ENCODE results near the gene MCC.
A peak's percentile ranks its signal among the peaks of the same experiment; 100 is the strongest.

Gene MCC

DNA sequence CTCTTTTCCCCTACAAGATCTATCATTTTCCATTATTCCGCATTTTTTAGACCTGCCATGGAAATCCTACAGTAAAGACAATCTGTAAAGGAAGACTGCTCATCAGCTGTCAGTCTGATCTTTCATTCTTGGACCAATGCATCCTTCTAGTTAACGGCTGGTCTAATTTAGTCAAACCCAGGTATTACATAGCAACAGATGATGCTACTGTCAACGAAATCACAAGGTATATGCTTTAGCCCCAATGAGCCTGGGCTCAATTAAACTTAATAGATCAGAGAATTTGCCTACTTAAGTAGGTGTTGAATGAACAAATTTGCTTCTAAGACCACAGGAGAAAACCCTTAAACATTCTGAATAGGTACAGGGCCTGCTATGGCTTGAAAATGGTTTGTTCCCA, 260.5 kb downstream of the MCC start:
- no peaks in the 10 kb centered on the region for H3K9me3 ChIP-seq (ENCODE audit: insufficient read depth, low read depth, low read length)
- H3K4me1 ChIP-seq (ENCODE audit: insufficient read depth, low read length), result peaks cover 30% of the 10 kb centered on the region
- H3K4me3 ChIP-seq (ENCODE audit: low read length), result no peak overlapping the region
- no peak overlapping the region for H3K9ac ChIP-seq (ENCODE audit: low read depth, low read length)
- no peak overlapping the region for H3K27ac ChIP-seq (ENCODE audit: low read length)
- no peaks in the 10 kb centered on the region for H3K27me3 ChIP-seq (ENCODE audit: insufficient read depth, low read length)
- no peaks in the 10 kb centered on the region for H3K36me3 ChIP-seq (ENCODE audit: insufficient read depth, low read depth, low read length)

GRCh38 chr5:113226116-113226736, 262.0 kb downstream of the MCC start:
- no peak overlapping the region for H3K27ac ChIP-seq (ENCODE audit: low read length)
- no peak overlapping the region for H3K9ac ChIP-seq (ENCODE audit: low read depth, low read length)
- no peak overlapping the region for H3K4me3 ChIP-seq (ENCODE audit: low read length)

DNA sequence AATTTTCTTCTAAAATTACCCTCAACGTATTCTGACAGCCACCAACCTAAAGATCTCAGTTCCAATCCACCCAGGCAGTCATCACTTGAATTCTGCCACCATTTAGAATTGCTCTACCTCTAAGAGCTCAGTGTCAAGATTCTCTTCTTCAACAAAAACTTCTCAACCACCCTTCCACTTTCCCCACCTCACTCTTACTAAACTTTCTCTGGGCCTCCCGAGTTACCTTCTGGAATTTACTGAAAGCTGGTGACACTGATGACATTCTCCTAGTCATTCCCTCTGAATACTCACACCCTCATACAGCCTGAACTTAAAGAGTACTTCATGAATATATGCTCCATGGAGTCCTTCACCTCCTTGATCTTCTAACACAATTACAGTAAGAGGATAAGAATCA, 263.0 kb downstream of the MCC start:
- H3K27ac ChIP-seq (ENCODE audit: low read length), result no peak overlapping the region
- no peak overlapping the region for H3K9ac ChIP-seq (ENCODE audit: low read depth, low read length)
- no peaks in the 10 kb centered on the region for H3K36me3 ChIP-seq (ENCODE audit: insufficient read depth, low read depth, low read length)
- no peaks in the 10 kb centered on the region for H3K9me3 ChIP-seq (ENCODE audit: insufficient read depth, low read depth, low read length)
- H3K27me3 ChIP-seq (ENCODE audit: insufficient read depth, low read length), result no peaks in the 10 kb centered on the region
- H3K4me1 ChIP-seq (ENCODE audit: insufficient read depth, low read length), result peaks cover 32% of the 10 kb centered on the region
- no peak overlapping the region for H3K4me3 ChIP-seq (ENCODE audit: low read length)

More at GRCh38 chr5:113226116-113226736, 262.0 kb downstream of the MCC start:
- Histone ChIP-seq H3K9me3 (ENCODE audit: insufficient read depth, low read depth, low read length) (no peaks in the 10 kb centered on the region), H3K4me1 (ENCODE audit: insufficient read depth, low read length) (peaks cover 32% of the 10 kb centered on the region), H3K36me3 (ENCODE audit: insufficient read depth, low read depth, low read length) (no peaks in the 10 kb centered on the region), H3K27me3 (ENCODE audit: insufficient read depth, low read length) (no peaks in the 10 kb centered on the region)

DNA sequence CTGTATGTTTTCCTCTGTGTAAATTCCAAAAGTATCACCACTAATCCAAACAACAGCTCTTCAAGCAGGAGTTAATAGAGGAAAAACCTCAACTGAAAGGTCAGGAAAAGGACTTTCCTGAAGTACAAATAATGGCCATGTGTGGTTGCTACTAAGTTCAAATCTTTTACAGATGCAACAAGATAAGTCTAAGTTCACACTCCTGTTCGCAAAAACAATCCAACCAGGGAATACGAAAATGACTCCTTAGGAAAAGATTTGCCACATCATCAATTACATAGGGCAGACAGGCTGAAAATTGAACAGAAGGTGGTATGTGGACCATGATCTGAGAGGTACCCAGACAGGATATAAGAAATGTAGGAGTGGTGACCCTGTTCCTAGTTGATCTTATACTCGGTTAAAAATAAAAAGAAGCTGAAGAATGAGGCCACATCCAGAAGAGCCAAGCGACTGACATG, 263.6 kb downstream of the MCC start:
- no peak overlapping the region for H3K9ac ChIP-seq (ENCODE audit: low read depth, low read length)
- no peaks in the 10 kb centered on the region for H3K9me3 ChIP-seq (ENCODE audit: insufficient read depth, low read depth, low read length)
- H3K4me1 ChIP-seq (ENCODE audit: insufficient read depth, low read length), result peaks cover 32% of the 10 kb centered on the region
- H3K27ac ChIP-seq (ENCODE audit: low read length), result no peak overlapping the region
- no peaks in the 10 kb centered on the region for H3K27me3 ChIP-seq (ENCODE audit: insufficient read depth, low read length)
- no peaks in the 10 kb centered on the region for H3K36me3 ChIP-seq (ENCODE audit: insufficient read depth, low read depth, low read length)
- no peak overlapping the region for H3K4me3 ChIP-seq (ENCODE audit: low read length)

GRCh38 chr5:113223831-113224604, 264.2 kb downstream of the MCC start:
- H3K9me3 ChIP-seq (ENCODE audit: insufficient read depth, low read depth, low read length), result no peaks in the 10 kb centered on the region
- H3K4me1 ChIP-seq (ENCODE audit: insufficient read depth, low read length), result peaks cover 34% of the 10 kb centered on the region
- H3K27me3 ChIP-seq (ENCODE audit: insufficient read depth, low read length), result no peaks in the 10 kb centered on the region
- no peak overlapping the region for H3K4me3 ChIP-seq (ENCODE audit: low read length)
- H3K9ac ChIP-seq (ENCODE audit: low read depth, low read length), result no peak overlapping the region
- H3K36me3 ChIP-seq (ENCODE audit: insufficient read depth, low read depth, low read length), result no peaks in the 10 kb centered on the region
- no peak overlapping the region for H3K27ac ChIP-seq (ENCODE audit: low read length)

DNA sequence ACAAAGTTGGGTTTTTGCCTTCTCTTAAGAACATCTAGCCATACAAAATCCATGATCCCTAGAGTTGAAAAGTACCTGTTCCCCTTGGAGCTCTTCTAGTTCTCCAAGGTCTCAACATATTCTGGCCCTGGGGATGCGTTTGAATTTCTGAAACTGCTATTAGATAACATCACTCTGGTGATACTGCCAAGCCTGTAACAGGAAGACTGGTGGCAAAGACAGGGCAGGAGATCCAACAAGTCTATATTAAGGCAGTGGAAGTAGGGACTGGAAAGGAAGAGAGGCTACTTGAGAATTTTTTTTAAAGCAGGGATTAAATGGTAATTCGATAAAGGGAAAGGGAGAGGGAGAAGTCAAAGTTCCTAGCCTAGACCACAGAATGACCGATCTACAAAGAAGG, 264.9 kb downstream of the MCC start:
- Histone ChIP-seq H3K9me3 (ENCODE audit: insufficient read depth, low read depth, low read length) (no peaks in the 10 kb centered on the region), H3K27me3 (ENCODE audit: insufficient read depth, low read length) (no peaks in the 10 kb centered on the region), H3K36me3 (ENCODE audit: insufficient read depth, low read depth, low read length) (no peaks in the 10 kb centered on the region), H3K9ac (ENCODE audit: low read depth, low read length) (no peak overlapping the region), H3K4me3 (ENCODE audit: low read length) (no peak overlapping the region), H3K27ac (ENCODE audit: low read length) (no peak overlapping the region), H3K4me1 (ENCODE audit: insufficient read depth, low read length) (peaks cover 41% of the 10 kb centered on the region)

GRCh38 chr5:113221294-113222176, 266.7 kb downstream of the MCC start:
- H3K9ac ChIP-seq (ENCODE audit: low read depth, low read length), result peak overlapping the region; percentile 56; the same call in 1 of the 2 replicates
- H3K36me3 ChIP-seq (ENCODE audit: insufficient read depth, low read depth, low read length), result no peaks in the 10 kb centered on the region
- peak overlapping the region; percentile 72 for H3K27ac ChIP-seq (ENCODE audit: low read length)
- H3K27me3 ChIP-seq (ENCODE audit: insufficient read depth, low read length), result no peaks in the 10 kb centered on the region
- no peaks in the 10 kb centered on the region for H3K9me3 ChIP-seq (ENCODE audit: insufficient read depth, low read depth, low read length)
- peak overlapping the region; percentile 37; the same call in 1 of the 2 replicates for H3K4me3 ChIP-seq (ENCODE audit: low read length)
- H3K4me1 ChIP-seq (ENCODE audit: insufficient read depth, low read length), result peaks cover 58% of the 10 kb centered on the region

- no peak overlapping the region for H3K27ac ChIP-seq (ENCODE audit: low read length)
- H3K36me3 ChIP-seq (ENCODE audit: insufficient read depth, low read depth, low read length), result no peaks in the 10 kb centered on the region
- H3K9me3 ChIP-seq (ENCODE audit: insufficient read depth, low read depth, low read length), result no peaks in the 10 kb centered on the region
- no peaks in the 10 kb centered on the region for H3K27me3 ChIP-seq (ENCODE audit: insufficient read depth, low read length)
- no peak overlapping the region for H3K4me3 ChIP-seq (ENCODE audit: low read length)
- peaks cover 73% of the 10 kb centered on the region for H3K4me1 ChIP-seq (ENCODE audit: insufficient read depth, low read length)
- no peak overlapping the region for H3K9ac ChIP-seq (ENCODE audit: low read depth, low read length)
Observed at GRCh38 chr5:113219695-113220094, 268.6 kb downstream of the MCC start.

DNA sequence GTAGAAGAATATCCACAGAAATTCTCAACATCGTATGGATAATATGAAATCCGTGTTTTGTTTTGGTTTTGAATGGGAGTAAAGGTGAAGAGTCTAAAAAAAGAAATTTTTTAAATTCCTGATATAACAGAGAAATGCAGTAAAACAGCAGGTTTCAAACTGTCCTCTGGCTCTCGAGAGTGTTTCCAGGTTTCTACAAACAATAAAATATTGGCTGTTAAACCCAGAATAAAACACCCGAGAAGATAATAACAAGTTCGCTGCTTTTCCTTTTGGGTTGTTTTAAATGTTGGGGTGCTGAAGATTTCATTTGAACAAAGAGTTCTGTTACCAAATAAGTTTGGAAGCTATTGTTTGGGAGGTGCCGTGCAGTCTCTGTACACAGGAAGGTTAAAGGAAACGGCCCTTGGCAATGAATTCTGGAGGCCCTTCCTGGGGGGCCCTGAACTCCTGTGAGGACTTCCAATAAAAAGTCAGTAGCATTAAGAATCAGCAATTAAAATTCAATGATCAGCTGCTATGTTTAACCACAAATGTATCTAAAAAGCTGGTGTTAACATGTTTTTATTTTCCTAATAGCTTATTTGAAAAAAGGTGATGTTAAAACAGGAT, 269.2 kb downstream of the MCC start:
- 0 out of 2 replicates have a peak overlapping the region, but pooled peaks have one; percentile 4 for H3K4me3 ChIP-seq (ENCODE audit: low read length)
- H3K27me3 ChIP-seq (ENCODE audit: insufficient read depth, low read length), result no peaks in the 10 kb centered on the region
- H3K4me1 ChIP-seq (ENCODE audit: insufficient read depth, low read length), result peaks cover 75% of the 10 kb centered on the region
- no peaks in the 10 kb centered on the region for H3K9me3 ChIP-seq (ENCODE audit: insufficient read depth, low read depth, low read length)
- H3K27ac ChIP-seq (ENCODE audit: low read length), result no peak overlapping the region
- H3K36me3 ChIP-seq (ENCODE audit: insufficient read depth, low read depth, low read length), result no peaks in the 10 kb centered on the region
- 0 out of 2 replicates have a peak overlapping the region, but pooled peaks have one; percentile 14 for H3K9ac ChIP-seq (ENCODE audit: low read depth, low read length)

- no peak overlapping the region for H3K27ac ChIP-seq (ENCODE audit: low read length)
- no peak overlapping the region; the same call in 1 of the 2 replicates for H3K4me3 ChIP-seq (ENCODE audit: low read length)
- no peaks in the 10 kb centered on the region for H3K27me3 ChIP-seq (ENCODE audit: insufficient read depth, low read length)
- no peak overlapping the region for H3K9ac ChIP-seq (ENCODE audit: low read depth, low read length)
- no peaks in the 10 kb centered on the region for H3K36me3 ChIP-seq (ENCODE audit: insufficient read depth, low read depth, low read length)
- H3K9me3 ChIP-seq (ENCODE audit: insufficient read depth, low read depth, low read length), result no peaks in the 10 kb centered on the region
- peaks cover 80% of the 10 kb centered on the region for H3K4me1 ChIP-seq (ENCODE audit: insufficient read depth, low read length)
Observed at GRCh38 chr5:113218200-113218599, 270.1 kb downstream of the MCC start.

- Histone ChIP-seq H3K9me3 (ENCODE audit: insufficient read depth, low read depth, low read length) (no peaks in the 10 kb centered on the region), H3K27ac (ENCODE audit: low read length) (peak overlapping the region; percentile 53), H3K4me1 (ENCODE audit: insufficient read depth, low read length) (peaks cover 83% of the 10 kb centered on the region), H3K27me3 (ENCODE audit: insufficient read depth, low read length) (no peaks in the 10 kb centered on the region), H3K36me3 (ENCODE audit: insufficient read depth, low read depth, low read length) (no peaks in the 10 kb centered on the region), H3K9ac (ENCODE audit: low read depth, low read length) (peak overlapping the region; percentile 13; the same call in 1 of the 2 replicates), H3K4me3 (ENCODE audit: low read length) (no peak overlapping the region; the same call in 1 of the 2 replicates)
Observed at GRCh38 chr5:113217619-113218184, 270.6 kb downstream of the MCC start.
